Smooth muscle cell of the brain vasculature (primary cell): ENCODE measurements around the gene EPHB2.
A peak's percentile ranks its signal among the peaks of the same experiment; 100 is the strongest.

ENCODE experiments used
- DNase-seq: peaks from one replicate; pipeline ENCODE4 v3.0.0-alpha.2; 2012; ENCODE audit warnings: low read depth, low spot score

EPHB2 gene

DNA sequence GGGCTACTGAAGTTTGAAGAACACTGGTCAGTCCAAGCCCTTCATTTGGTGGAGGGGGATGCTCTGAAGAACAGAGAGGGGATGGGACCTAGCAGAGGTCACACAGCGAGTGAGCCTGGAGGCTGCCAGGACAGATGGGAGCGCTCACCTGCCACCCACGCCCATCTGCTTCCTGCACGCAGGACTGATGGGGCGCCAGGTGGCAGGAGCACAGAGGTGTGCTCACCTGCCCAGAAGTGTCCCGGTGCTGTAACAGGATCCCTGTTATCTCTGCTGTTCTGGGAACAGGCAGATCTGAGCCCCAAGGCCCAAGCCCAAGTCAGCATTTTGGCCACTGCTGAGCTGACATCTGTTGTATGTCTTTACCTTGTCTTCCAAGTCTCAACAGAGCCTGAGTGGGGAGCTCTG is 40.5 kb downstream of the EPHB2 start:
- DNase-seq, result no peak

DNA sequence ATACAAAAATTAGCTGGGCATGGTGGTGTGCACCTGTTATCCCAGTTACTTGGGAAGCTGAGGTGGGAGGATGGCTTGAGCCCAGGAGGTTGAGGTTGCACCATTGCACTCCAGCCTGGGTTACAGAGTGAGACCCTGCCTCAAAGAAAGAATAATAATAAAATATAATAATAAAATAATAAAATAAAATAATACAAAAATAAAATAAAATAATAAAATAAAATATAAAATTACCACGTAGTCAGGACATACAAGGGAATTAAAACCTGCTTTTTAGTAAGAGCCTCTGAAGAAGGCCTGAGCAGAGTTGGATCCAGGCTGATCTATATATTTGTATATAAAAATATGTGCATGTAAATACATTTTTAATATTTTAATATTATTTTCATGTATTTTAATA is 41.7 kb downstream of the EPHB2 start:
- no peak for DNase-seq

- DNase-seq, result peak; percentile 72
These were observed 42.9 kb downstream of the EPHB2 start for GRCh38 chr1:22753481-22753971.

GRCh38 chr1:22754106-22754768 is 43.6 kb downstream of the EPHB2 start:
- DNase-seq, result no peak

- no peak for DNase-seq
These were observed 44.2 kb downstream of the EPHB2 start for GRCh38 chr1:22754824-22755223.

DNA sequence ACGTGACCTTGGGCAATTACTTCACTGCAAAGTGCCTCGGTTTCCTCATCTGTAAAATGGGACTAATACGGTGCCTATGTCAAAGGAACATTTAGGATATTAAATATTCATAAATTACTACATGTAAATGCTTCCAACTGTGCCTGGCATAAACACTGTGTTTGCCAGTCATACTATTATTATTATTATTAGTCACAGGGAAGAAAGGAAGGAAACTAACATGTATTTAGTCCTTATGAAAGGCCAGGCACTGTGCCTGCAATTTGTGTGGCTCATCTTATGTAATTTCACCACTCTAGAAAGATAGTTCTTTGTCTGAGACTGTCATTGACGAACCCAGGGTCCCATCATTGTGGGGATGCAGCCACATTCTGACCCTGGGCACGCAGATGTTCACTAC is 45.0 kb downstream of the EPHB2 start:
- no peak for DNase-seq

DNA sequence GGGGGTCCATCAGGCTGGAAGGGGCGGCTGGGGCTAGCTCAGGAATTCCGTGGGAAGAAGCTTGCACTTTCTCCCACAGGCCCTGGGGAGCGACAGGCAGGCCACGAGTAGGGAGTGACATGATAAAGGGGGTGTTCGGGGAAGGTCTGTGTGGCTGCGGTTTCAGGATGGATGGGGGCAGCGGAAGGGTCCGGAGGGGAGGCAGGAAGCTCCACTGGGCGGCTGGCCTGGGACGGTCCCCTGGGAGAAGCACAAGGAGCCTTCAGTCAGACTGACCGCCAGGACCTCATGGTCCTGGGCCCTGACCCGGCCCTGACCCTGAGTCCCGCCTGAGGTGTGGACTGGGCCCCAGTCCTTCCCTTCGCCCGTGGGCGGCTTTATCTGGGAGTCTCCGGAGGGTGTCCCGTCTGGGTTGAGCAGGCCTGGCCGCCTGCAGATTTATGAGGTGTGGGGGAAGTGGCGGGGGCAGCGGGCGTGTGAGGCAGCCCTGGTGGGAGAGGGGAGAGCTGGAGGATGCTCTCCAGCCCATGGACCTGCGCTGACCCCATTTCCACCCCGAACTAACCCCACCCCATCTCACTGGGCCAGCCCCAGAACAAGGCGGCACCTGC is 45.6 kb downstream of the EPHB2 start:
- no peak for DNase-seq

DNA sequence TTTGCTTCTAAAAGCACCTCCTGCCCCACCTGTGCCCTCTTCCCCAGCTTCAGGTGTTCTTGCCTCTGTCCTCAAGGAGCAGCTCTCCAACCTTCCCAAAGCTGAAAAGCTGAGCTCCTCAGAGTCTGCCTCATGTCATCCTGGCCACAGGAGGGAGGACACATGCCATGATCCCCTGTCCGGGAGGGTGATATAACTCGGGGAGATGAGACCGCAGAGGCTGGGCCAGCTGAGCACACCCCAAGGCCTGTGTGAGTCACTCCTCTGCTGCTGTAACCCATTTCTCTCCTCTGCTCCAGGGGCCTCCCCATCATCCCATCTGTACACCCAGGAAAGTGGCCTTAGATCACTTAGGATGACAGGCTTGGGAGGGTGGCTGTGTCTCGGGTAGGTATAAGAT is 49.8 kb downstream of the EPHB2 start:
- no peak for DNase-seq

DNA sequence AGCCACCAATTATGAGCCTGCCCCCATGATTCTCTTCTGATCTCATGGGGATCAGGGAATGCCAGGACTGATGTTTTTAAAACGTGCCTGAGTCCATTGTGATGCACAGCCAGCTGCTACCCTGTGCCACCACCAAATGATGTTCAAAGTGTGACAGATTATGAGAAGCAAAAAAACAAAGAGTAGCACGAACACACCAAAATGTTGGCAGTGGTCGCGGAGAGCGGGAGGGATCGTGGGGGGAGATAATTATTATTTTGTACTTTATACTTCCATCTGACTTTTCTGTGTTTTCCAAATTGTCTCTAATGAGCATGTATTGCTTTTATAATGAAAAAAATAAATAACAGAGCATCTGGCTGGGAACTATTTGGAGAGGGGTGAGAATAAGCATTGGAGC is 50.5 kb downstream of the EPHB2 start:
- no peak for DNase-seq

DNA sequence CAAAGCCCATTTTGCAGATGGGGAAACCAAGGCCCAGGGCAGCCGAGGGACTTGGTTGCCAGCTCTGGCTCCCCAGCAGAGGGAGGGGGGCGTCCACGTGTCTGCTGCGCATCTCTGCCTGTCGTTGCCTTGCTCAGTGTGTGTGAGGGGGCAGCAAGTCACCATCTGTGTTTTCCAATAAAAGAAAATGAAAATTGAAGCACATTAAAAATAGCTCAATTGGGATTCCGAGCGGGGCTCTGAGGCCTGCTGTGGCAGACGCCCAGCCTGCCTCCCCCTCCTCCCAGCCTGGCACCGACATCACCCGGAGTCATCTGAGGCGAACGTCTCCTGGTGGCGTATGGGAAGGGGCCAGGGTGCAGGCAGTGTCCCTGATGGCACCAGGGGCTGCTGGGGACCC is 51.2 kb downstream of the EPHB2 start:
- DNase-seq, result no peak

- DNase-seq, result no peak
These were observed 53.0 kb downstream of the EPHB2 start for GRCh38 chr1:22763487-22764200.

- DNase-seq, result no peak
These were observed 57.2 kb downstream of the EPHB2 start for GRCh38 chr1:22767852-22768251.

- DNase-seq, result no peak
These were observed 59.3 kb downstream of the EPHB2 start for GRCh38 chr1:22769932-22770331.

- DNase-seq, result no peak
These were observed 61.4 kb downstream of the EPHB2 start for GRCh38 chr1:22772014-22772413.

DNA sequence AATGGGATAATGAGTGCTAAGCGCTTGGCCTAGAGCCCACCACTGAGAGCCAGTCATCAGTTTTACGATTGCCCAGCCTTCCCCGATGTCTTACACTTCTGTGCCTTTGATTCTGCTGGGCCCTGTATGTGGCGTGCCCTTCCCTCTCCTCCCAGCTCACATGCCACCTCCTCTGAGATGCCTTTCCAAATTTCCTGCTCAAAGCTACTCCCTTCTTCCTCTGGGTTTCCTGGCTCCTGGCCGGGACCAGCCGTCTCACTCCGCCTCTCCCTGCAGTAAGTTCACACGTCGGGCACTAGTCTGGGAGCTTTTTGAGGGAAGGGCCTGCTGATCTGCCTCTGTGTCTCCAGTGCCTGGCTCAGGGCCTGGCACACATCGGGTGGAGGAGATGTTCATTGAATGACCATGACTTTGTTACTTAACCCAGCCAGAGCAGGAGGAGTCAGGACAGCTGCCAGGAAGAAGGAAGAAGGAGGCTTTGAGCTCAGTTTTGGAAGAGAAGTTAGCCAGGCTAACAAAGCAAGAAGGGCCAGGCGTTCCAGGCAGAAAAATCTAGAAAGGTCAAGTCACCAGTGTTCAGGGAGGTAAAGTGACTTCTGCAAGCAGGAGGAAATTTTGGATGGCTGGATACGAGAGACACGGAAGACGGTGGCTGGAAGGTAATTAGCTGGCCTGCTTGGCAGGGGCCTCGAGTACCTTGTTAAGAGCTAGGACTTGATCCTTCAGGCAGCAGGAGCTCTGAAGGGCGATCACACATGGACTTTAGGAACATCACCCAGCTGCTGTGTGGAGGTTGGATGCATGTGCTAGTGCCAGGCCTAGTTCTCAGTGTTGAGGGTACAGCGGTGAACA is 63.6 kb downstream of the EPHB2 start:
- no peak for DNase-seq

- no peak for DNase-seq
These were observed 64.2 kb downstream of the EPHB2 start for GRCh38 chr1:22774833-22775182.

GRCh38 chr1:22775478-22775877 is 64.8 kb downstream of the EPHB2 start:
- no peak for DNase-seq

- DNase-seq, result no peak
These were observed 65.5 kb downstream of the EPHB2 start for GRCh38 chr1:22776035-22776613.

GRCh38 chr1:22777388-22778057 is 66.9 kb downstream of the EPHB2 start:
- no peak for DNase-seq

DNA sequence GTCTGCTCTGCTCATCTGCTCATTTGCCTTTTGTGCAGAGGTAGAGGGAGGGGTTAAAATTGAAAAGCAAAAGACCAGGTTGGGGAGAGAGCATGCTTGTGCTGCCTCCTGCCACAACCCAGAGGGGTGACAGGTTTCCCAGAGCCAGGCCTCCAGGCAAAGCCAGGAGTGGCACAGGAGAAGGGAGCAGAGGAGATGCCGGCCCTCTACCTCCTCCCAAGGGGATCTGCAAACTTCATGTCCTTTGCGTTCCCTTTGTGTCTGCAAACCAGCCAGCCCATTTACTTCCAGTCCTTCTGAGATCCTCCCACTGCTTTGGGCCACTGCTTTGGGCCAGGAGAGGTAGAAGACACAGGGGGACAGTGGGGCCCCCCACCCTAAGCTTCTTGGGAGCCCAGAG is 67.8 kb downstream of the EPHB2 start:
- no peak for DNase-seq

- DNase-seq, result no peak
These were observed 68.4 kb downstream of the EPHB2 start for GRCh38 chr1:22778862-22779520.
